ENCODE data around the gene CTSA. TPM values are rescaled to one million over a fixed set of nuclear protein-coding genes. Genes with fewer than 3 reads are reported as not detected.

Gene CTSA
- total and polyA plus RNA-seq, 9 of the 15 experiments (the other 6 are each of a cell fraction or from before 2014, with no cell fraction given) = 8.8 to 61.7 (median 28.3) TPM

- TF ChIP-seq SP1 (CRISPR knock-in tag; IDR thresholded peaks at IDR 0.05) (peak; percentile 91), ATF2 (CRISPR knock-in tag; IDR thresholded peaks at IDR 0.05) (peak; percentile 66; the same call in 1 of the 2 replicates), CBX1 (IDR thresholded peaks at IDR 0.05; ENCODE audit: low read depth) (peak; percentile 96), POLR2AphosphoS5 (IDR thresholded peaks at IDR 0.05; ENCODE audit: control insufficient read depth, insufficient read depth, low read depth, low read length) (peak; percentile 68; the same call in 1 of the 2 replicates), MBD2 (IDR thresholded peaks at IDR 0.05; ENCODE audit: borderline replicate concordance, low read depth) (0 out of 2 replicates have a peak, but pooled peaks have one; percentile 34), CBFA2T2 (conservative IDR thresholded peaks at IDR 0.05) (peak; percentile 98), NONO (IDR thresholded peaks at IDR 0.05; ENCODE audit: low read depth in 2 of 2, low read length in 1 of 2) (peak; percentile 10 to 47; a peak in 1 of 4 replicates), POLR2H (tag; IDR thresholded peaks at IDR 0.05; ENCODE audit: low read depth) (no peak), PML (IDR thresholded peaks at IDR 0.05; ENCODE audit: low read length) (peak; percentile 65; the same call in 1 of the 2 replicates), ATF3 (IDR thresholded peaks at IDR 0.05) (peak; percentile 39), ATF3 (CRISPR knock-in tag; conservative IDR thresholded peaks at IDR 0.05) (no peak), SMC3 (conservative IDR thresholded peaks at IDR 0.05; ENCODE audit: insufficient read depth, low read depth, low read length) (0 out of 2 replicates have a peak, but pooled peaks have one; percentile 31), PHF8 (IDR thresholded peaks at IDR 0.05; ENCODE audit: borderline replicate concordance, low read length) (peak; percentile 72; the same call in 1 of the 2 replicates), ZNF263 (CRISPR knock-in tag; IDR thresholded peaks at IDR 0.05; ENCODE audit: borderline replicate concordance) (no peak), E2F1 (CRISPR knock-in tag; IDR thresholded peaks at IDR 0.05) (peak; percentile 32; the same call in 1 of the 2 replicates), DACH1 (IDR thresholded peaks at IDR 0.05; ENCODE audit: partially characterized antibody) (peak; percentile 19), TEAD1 (CRISPR knock-in tag; IDR thresholded peaks at IDR 0.05) (peak in 1 of 2 experiments; percentile 69; a peak in 2 of 4 replicates), ZNF197 (CRISPR knock-in tag; IDR thresholded peaks at IDR 0.05; ENCODE audit: low read depth) (0 out of 2 replicates have a peak, but pooled peaks have one; percentile 56)
- TF ChIP-seq, protein P1, sequence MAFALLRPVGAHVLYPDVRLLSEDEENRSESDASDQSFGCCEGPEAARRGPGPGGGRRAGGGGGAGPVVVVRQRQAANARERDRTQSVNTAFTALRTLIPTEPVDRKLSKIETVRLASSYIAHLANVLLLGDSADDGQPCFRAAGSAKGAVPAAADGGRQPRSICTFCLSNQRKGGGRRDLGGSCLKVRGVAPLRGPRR (CRISPR knock-in tag; IDR thresholded peaks at IDR 0.05) = no peak
- TF ChIP-seq, protein P2, sequence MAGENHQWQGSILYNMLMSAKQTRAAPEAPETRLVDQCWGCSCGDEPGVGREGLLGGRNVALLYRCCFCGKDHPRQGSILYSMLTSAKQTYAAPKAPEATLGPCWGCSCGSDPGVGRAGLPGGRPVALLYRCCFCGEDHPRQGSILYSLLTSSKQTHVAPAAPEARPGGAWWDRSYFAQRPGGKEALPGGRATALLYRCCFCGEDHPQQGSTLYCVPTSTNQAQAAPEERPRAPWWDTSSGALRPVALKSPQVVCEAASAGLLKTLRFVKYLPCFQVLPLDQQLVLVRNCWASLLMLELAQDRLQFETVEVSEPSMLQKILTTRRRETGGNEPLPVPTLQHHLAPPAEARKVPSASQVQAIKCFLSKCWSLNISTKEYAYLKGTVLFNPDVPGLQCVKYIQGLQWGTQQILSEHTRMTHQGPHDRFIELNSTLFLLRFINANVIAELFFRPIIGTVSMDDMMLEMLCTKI (IDR thresholded peaks at IDR 0.05; ENCODE audit: partially characterized antibody) = no peak
Observed at GRCh38 chr20:45890985-45891983, at the start of gene CTSA, which contains the start of gene NEURL2 (continued).

Measured in K562 (cell line).